ENCODE data around the gene PROSER3. TPM values are rescaled to one million over a fixed set of nuclear protein-coding genes. Genes with fewer than 3 reads are reported as not detected.

PROSER3 gene
- total and polyA plus RNA-seq, 4 donors: 2.8 to 27.7 (median 11.5) TPM

DNA sequence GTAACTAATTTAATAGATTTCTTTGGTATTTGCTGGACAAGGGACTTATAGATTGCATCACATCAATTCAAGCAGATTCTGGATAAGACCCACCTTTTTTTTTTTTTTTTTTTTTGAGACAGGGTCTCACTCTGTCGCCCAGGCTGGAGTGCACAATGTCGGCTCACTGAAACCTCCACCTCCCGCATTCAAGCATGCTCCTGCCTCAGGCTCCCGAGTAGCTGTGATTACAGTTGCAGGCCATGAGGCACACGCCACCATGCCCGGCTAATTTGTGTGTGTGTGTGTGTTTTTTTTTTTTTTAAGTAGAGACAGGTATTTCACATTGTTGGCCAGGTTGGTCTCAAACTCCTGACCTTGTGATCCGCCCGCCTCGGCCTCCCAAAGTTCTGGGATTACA, 58.9 kb downstream of the PROSER3 start:
- H3K4me1 ChIP-seq (ENCODE audit: control insufficient read depth, insufficient read depth, low read length): no peaks in the 10 kb centered on the region
- no peaks in the 10 kb centered on the region for H3K27me3 ChIP-seq (ENCODE audit: control insufficient read depth, insufficient read depth, low read length)
- H3K4me3 ChIP-seq (ENCODE audit: low read depth, low read length): no peak overlapping the region
- H3K27ac ChIP-seq (ENCODE audit: low read depth, low read length): no peak overlapping the region
- no peaks in the 10 kb centered on the region for H3K9me3 ChIP-seq (ENCODE audit: control insufficient read depth, insufficient read depth, low read length)
- H3K36me3 ChIP-seq (ENCODE audit: control insufficient read depth, insufficient read depth, low read length): no peaks in the 10 kb centered on the region
- DNase-seq (ENCODE audit: low read depth in 4 of 6, low spot score in 6 of 6): no peak
- WGBS (ENCODE audit: insufficient coverage): 95% methylated on average over 4 of the region's 9 CpGs

DNA sequence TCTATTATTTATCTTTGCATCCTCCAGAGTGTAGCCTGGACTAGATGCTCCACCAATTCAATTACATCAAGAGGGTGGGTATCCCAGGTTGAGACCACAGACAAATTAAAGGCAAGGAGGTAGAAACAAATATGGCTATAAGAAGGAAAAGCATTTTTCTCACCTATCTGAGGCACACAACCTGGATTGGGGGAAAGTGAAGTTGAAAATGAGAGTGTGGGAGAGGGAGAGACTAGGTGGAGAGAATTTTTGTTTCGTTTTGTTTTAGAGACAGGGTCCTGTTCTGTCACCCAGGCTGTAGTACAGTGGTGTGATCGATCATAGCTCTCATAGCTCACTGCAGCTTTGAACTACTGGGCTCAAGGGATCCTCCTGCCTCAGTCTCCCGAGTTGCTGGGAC, 60.5 kb downstream of the PROSER3 start:
- no peaks in the 10 kb centered on the region for H3K4me1 ChIP-seq (ENCODE audit: control insufficient read depth, insufficient read depth, low read length)
- no peak overlapping the region for H3K27ac ChIP-seq (ENCODE audit: low read depth, low read length)
- 72% methylated on average over 2 of the region's 3 CpGs for WGBS (ENCODE audit: insufficient coverage)
- H3K27me3 ChIP-seq (ENCODE audit: control insufficient read depth, insufficient read depth, low read length): no peaks in the 10 kb centered on the region
- no peak for DNase-seq (ENCODE audit: low read depth in 4 of 6, low spot score in 6 of 6)
- no peaks in the 10 kb centered on the region for H3K36me3 ChIP-seq (ENCODE audit: control insufficient read depth, insufficient read depth, low read length)
- H3K9me3 ChIP-seq (ENCODE audit: control insufficient read depth, insufficient read depth, low read length): no peaks in the 10 kb centered on the region
- no peak overlapping the region for H3K4me3 ChIP-seq (ENCODE audit: low read depth, low read length)

Other genes starting within 250 kb of the PROSER3 start
- 10 to 100 TPM; 10.4 to 49.0 TPM for gene DMKN, start 244.5 kb upstream of the PROSER3 start, total RNA-seq
- gene DMKN, start 244.5 kb upstream of the PROSER3 start, polyA plus RNA-seq (ENCODE audit: insufficient read length in 2 of 2): 10 to 100 TPM; 18.1 to 31.2 TPM
- under 1 TPM in 1 of 2 donors, not detected in 1; 0.06 TPM for gene SBSN, start 229.9 kb upstream of the PROSER3 start, total RNA-seq
- under 1 TPM; 0.17 to 0.50 TPM for gene SBSN, start 229.9 kb upstream of the PROSER3 start, polyA plus RNA-seq (ENCODE audit: insufficient read length in 2 of 2)
- under 1 TPM in 1 of 2 donors, not detected in 1; 0.11 TPM for gene GAPDHS, start 224.7 kb upstream of the PROSER3 start, total RNA-seq
- gene GAPDHS, start 224.7 kb upstream of the PROSER3 start, polyA plus RNA-seq (ENCODE audit: insufficient read length in 2 of 2): not detected
- gene TMEM147, start 212.6 kb upstream of the PROSER3 start, total RNA-seq: 100 to 1,000 TPM in 1 of 2 donors, 10 to 100 TPM in 1; 58.2 to 126 TPM
- gene TMEM147, start 212.6 kb upstream of the PROSER3 start, polyA plus RNA-seq (ENCODE audit: insufficient read length in 2 of 2): 100 to 1,000 TPM; 108 to 109 TPM
- gene ATP4A, start 194.5 kb upstream of the PROSER3 start, total RNA-seq: not detected
- under 1 TPM; 0.30 to 0.41 TPM for gene ATP4A, start 194.5 kb upstream of the PROSER3 start, polyA plus RNA-seq (ENCODE audit: insufficient read length in 2 of 2)
- not detected for gene PMIS2, start 172.0 kb upstream of the PROSER3 start, total RNA-seq
- not detected for gene PMIS2, start 172.0 kb upstream of the PROSER3 start, polyA plus RNA-seq (ENCODE audit: insufficient read length in 2 of 2)
- gene HAUS5, start 145.4 kb upstream of the PROSER3 start, total RNA-seq: 10 to 100 TPM in 1 of 2 donors, 1 to 10 TPM in 1; 5.1 to 15.5 TPM
- gene HAUS5, start 145.4 kb upstream of the PROSER3 start, polyA plus RNA-seq (ENCODE audit: insufficient read length in 2 of 2): 10 to 100 TPM; 18.2 to 26.0 TPM
- gene RBM42, start 129.1 kb upstream of the PROSER3 start, total RNA-seq: 10 to 100 TPM; 18.1 to 55.3 TPM
- gene RBM42, start 129.1 kb upstream of the PROSER3 start, polyA plus RNA-seq (ENCODE audit: insufficient read length in 2 of 2): 10 to 100 TPM; 73.4 to 76.5 TPM
- 1 to 10 TPM in 1 of 2 donors, under 1 TPM in 1; 0.59 to 2.7 TPM for gene ETV2, start 116.4 kb upstream of the PROSER3 start, total RNA-seq
- 1 to 10 TPM; 4.0 to 4.6 TPM for gene ETV2, start 116.4 kb upstream of the PROSER3 start, polyA plus RNA-seq (ENCODE audit: insufficient read length in 2 of 2)
- 100 to 1,000 TPM; 321 to 628 TPM for gene COX6B1, start 109.9 kb upstream of the PROSER3 start, total RNA-seq
- 100 to 1,000 TPM; 378 to 396 TPM for gene COX6B1, start 109.9 kb upstream of the PROSER3 start, polyA plus RNA-seq (ENCODE audit: insufficient read length in 2 of 2)
- gene UPK1A, start 91.7 kb upstream of the PROSER3 start, total RNA-seq: not detected
- under 1 TPM in 1 of 2 donors, not detected in 1; 0.21 TPM for gene UPK1A, start 91.7 kb upstream of the PROSER3 start, polyA plus RNA-seq (ENCODE audit: insufficient read length in 2 of 2)
- not detected for gene ZBTB32, start 53.6 kb upstream of the PROSER3 start, total RNA-seq
- under 1 TPM; 0.14 to 0.68 TPM for gene ZBTB32, start 53.6 kb upstream of the PROSER3 start, polyA plus RNA-seq (ENCODE audit: insufficient read length in 2 of 2)
- gene KMT2B, start 40.2 kb upstream of the PROSER3 start, total RNA-seq: 10 to 100 TPM in 1 of 2 donors, 1 to 10 TPM in 1; 8.2 to 15.3 TPM
- gene KMT2B, start 40.2 kb upstream of the PROSER3 start, polyA plus RNA-seq (ENCODE audit: insufficient read length in 2 of 2): 10 to 100 TPM; 41.6 to 42.2 TPM
- gene IGFLR1, start 15.7 kb upstream of the PROSER3 start, total RNA-seq: 1 to 10 TPM; 3.1 to 3.5 TPM
- gene IGFLR1, start 15.7 kb upstream of the PROSER3 start, polyA plus RNA-seq (ENCODE audit: insufficient read length in 2 of 2): 10 to 100 TPM in 1 of 2 donors, 1 to 10 TPM in 1; 8.8 to 10.9 TPM
- 10 to 100 TPM in 1 of 2 donors, 1 to 10 TPM in 1; 8.8 to 23.6 TPM for gene U2AF1L4, start 12.8 kb upstream of the PROSER3 start, total RNA-seq
- gene U2AF1L4, start 12.8 kb upstream of the PROSER3 start, polyA plus RNA-seq (ENCODE audit: insufficient read length in 2 of 2): 10 to 100 TPM; 25.9 to 37.7 TPM
- gene PSENEN, start 12.5 kb upstream of the PROSER3 start, total RNA-seq: 100 to 1,000 TPM in 1 of 2 donors, 10 to 100 TPM in 1; 15.9 to 106 TPM
- 10 to 100 TPM; 80.1 to 81.8 TPM for gene PSENEN, start 12.5 kb upstream of the PROSER3 start, polyA plus RNA-seq (ENCODE audit: insufficient read length in 2 of 2)
- gene LIN37, start 9.6 kb upstream of the PROSER3 start, total RNA-seq: 10 to 100 TPM in 1 of 2 donors, 1 to 10 TPM in 1; 5.1 to 15.7 TPM
- 10 to 100 TPM; 17.7 to 18.3 TPM for gene LIN37, start 9.6 kb upstream of the PROSER3 start, polyA plus RNA-seq (ENCODE audit: insufficient read length in 2 of 2)
- 1 to 10 TPM; 1.8 to 2.8 TPM for gene HSPB6, start 1.1 kb upstream of the PROSER3 start, total RNA-seq
- gene HSPB6, start 1.1 kb upstream of the PROSER3 start, polyA plus RNA-seq (ENCODE audit: insufficient read length in 2 of 2): 10 to 100 TPM; 25.7 to 26.9 TPM
- 10 to 100 TPM; 13.6 to 32.6 TPM for gene ARHGAP33, start 17.4 kb downstream of the PROSER3 start, total RNA-seq
- gene ARHGAP33, start 17.4 kb downstream of the PROSER3 start, polyA plus RNA-seq (ENCODE audit: insufficient read length in 2 of 2): 100 to 1,000 TPM; 152 to 183 TPM
- gene PRODH2, start 54.7 kb downstream of the PROSER3 start, total RNA-seq: under 1 TPM in 1 of 2 donors, not detected in 1; 0.10 TPM
- under 1 TPM; 0.27 to 0.32 TPM for gene PRODH2, start 54.7 kb downstream of the PROSER3 start, polyA plus RNA-seq (ENCODE audit: insufficient read length in 2 of 2)
- gene NPHS1, start 94.3 kb downstream of the PROSER3 start, total RNA-seq: under 1 TPM; 0.30 to 0.44 TPM
- 1 to 10 TPM; 1.9 to 2.1 TPM for gene NPHS1, start 94.3 kb downstream of the PROSER3 start, polyA plus RNA-seq (ENCODE audit: insufficient read length in 2 of 2)
- gene KIRREL2, start 98.7 kb downstream of the PROSER3 start, total RNA-seq: 1 to 10 TPM; 1.1 to 1.9 TPM
- gene KIRREL2, start 98.7 kb downstream of the PROSER3 start, polyA plus RNA-seq (ENCODE audit: insufficient read length in 2 of 2): 1 to 10 TPM; 2.8 to 3.5 TPM
- gene APLP1, start 110.4 kb downstream of the PROSER3 start, total RNA-seq: 100 to 1,000 TPM; 205 to 237 TPM
- 1,000 to 10,000 TPM; 1,021 to 1,097 TPM for gene APLP1, start 110.4 kb downstream of the PROSER3 start, polyA plus RNA-seq (ENCODE audit: insufficient read length in 2 of 2)
- gene NFKBID, start 142.4 kb downstream of the PROSER3 start, total RNA-seq: 1 to 10 TPM; 6.4 to 6.8 TPM
- gene NFKBID, start 142.4 kb downstream of the PROSER3 start, polyA plus RNA-seq (ENCODE audit: insufficient read length in 2 of 2): 10 to 100 TPM in 1 of 2 donors, 1 to 10 TPM in 1; 4.9 to 10.6 TPM
- gene HCST, start 144.4 kb downstream of the PROSER3 start, total RNA-seq: 1 to 10 TPM; 1.9 to 3.5 TPM
- 1 to 10 TPM; 3.7 to 4.0 TPM for gene HCST, start 144.4 kb downstream of the PROSER3 start, polyA plus RNA-seq (ENCODE audit: insufficient read length in 2 of 2)
- gene TYROBP, start 150.1 kb downstream of the PROSER3 start, total RNA-seq: 10 to 100 TPM; 14.1 to 34.1 TPM
- 10 to 100 TPM; 25.8 to 32.4 TPM for gene TYROBP, start 150.1 kb downstream of the PROSER3 start, polyA plus RNA-seq (ENCODE audit: insufficient read length in 2 of 2)
- gene LRFN3, start 178.2 kb downstream of the PROSER3 start, total RNA-seq: 1 to 10 TPM; 5.5 to 6.6 TPM
- gene LRFN3, start 178.2 kb downstream of the PROSER3 start, polyA plus RNA-seq (ENCODE audit: insufficient read length in 2 of 2): 10 to 100 TPM; 45.0 to 47.8 TPM
- gene SDHAF1, start 237.0 kb downstream of the PROSER3 start, total RNA-seq: 10 to 100 TPM; 11.4 to 27.5 TPM
- 10 to 100 TPM; 25.3 to 27.3 TPM for gene SDHAF1, start 237.0 kb downstream of the PROSER3 start, polyA plus RNA-seq (ENCODE audit: insufficient read length in 2 of 2)

Data from spinal cord (tissue), 10 donors.